Loucy (cell line): Measurements from ENCODE around the gene ZRANB1.

ENCODE experiments used
- H2AFZ ChIP-seq: fragments of 200-600 bp; sonication (generic); 2 replicates; pipeline ENCODE4 v1.6.0; 2016; ENCODE audit warnings: antibody characterized with exemption, mild to moderate bottlenecking, low read length, moderate library complexity
- H3F3A ChIP-seq: fragments of 200-600 bp; 2 replicates; pipeline ENCODE4 v1.6.0; 2016; ENCODE audit warnings: antibody characterized with exemption, low read depth, mild to moderate bottlenecking
- H3K27me3 ChIP-seq: fragments of 200-600 bp; sonication (generic); 2 replicates; pipeline ENCODE4 v1.6.1; 2014; ENCODE audit warnings: low read length, mild to moderate bottlenecking; ENCODE audit not compliant: insufficient read depth, poor library complexity, severe bottlenecking
- H3K36me3 ChIP-seq: fragments of 200-600 bp; sonication (generic); 2 replicates; pipeline ENCODE4 v1.6.1; 2016; ENCODE audit warnings: low read length; ENCODE audit not compliant: insufficient read depth
- H3K4me1 ChIP-seq: fragments of 200-600 bp; sonication (generic); 2 replicates; pipeline ENCODE4 v1.5.1; 2014; ENCODE audit warnings: low read length, mild to moderate bottlenecking; ENCODE audit not compliant: insufficient read depth, poor library complexity, severe bottlenecking
- H3K4me2 ChIP-seq: fragments of 200-600 bp; sonication (generic); 2 replicates; pipeline ENCODE4 v1.6.0; 2014; ENCODE audit warnings: antibody characterized with exemption, low read length, low read depth, mild to moderate bottlenecking; ENCODE audit not compliant: poor library complexity, severe bottlenecking
- H3K4me3 ChIP-seq: fragments of 200-600 bp; sonication (generic); 2 replicates; pipeline ENCODE4 v1.5.1; 2014; ENCODE audit warnings: low read length, mild to moderate bottlenecking, mixed read lengths; ENCODE audit not compliant: poor library complexity, severe bottlenecking
- H3K79me2 ChIP-seq: fragments of 200-600 bp; sonication (generic); 2 replicates; pipeline ENCODE4 v1.6.1; 2014; ENCODE audit warnings: low read length; ENCODE audit not compliant: insufficient read depth
- H3K9ac ChIP-seq: fragments of 200-600 bp; sonication (generic); 2 replicates; pipeline ENCODE4 v1.6.0; 2014; ENCODE audit warnings: mild to moderate bottlenecking, low read depth, low read length, moderate library complexity; ENCODE audit not compliant: poor library complexity, severe bottlenecking
- H3K9me2 ChIP-seq: fragments of 200-600 bp; sonication (generic); replicated peaks from 2 replicates; pipeline ENCODE4 v1.6.1; 2016; ENCODE audit warnings: low read depth, low read length, mixed read lengths
- H3K9me3 ChIP-seq: fragments of 200-600 bp; sonication (generic); 2 replicates; pipeline ENCODE4 v1.6.1; 2014; ENCODE audit warnings: mild to moderate bottlenecking, antibody characterized with exemption, low read length, low read depth; ENCODE audit not compliant: insufficient read depth
- H4K20me1 ChIP-seq: fragments of 200-600 bp; sonication (generic); 2 replicates; pipeline ENCODE4 v1.6.0; 2014; ENCODE audit warnings: antibody characterized with exemption, low read length, mild to moderate bottlenecking; ENCODE audit not compliant: insufficient read depth, poor library complexity, severe bottlenecking
- EZH2phosphoT487 ChIP-seq: fragments of 200-600 bp; IDR thresholded peaks from 2 replicates; pipeline ENCODE4 v1.6.1; 2018; ENCODE audit warnings: antibody characterized with exemption, mild to moderate bottlenecking, moderate library complexity, borderline replicate concordance
- TF ChIP-seq, protein P1 (sequence below): fragments of 200-600 bp; sonication (generic); conservative IDR thresholded peaks from 2 replicates; pipeline ENCODE4 v1.5.1; 2014; ENCODE audit warnings: mild to moderate bottlenecking, antibody characterized with exemption, low read length

Gene ZRANB1

GRCh38 chr10:125023862-125024496 lies 82.1 kb downstream of the ZRANB1 start:
- H3K4me2 ChIP-seq: no peak overlapping the region
- no peaks in the 10 kb centered on the region for H3K9me3 ChIP-seq
- H3K79me2 ChIP-seq: no peaks in the 10 kb centered on the region
- H3K4me3 ChIP-seq: no peak overlapping the region
- H3K9ac ChIP-seq: no peak overlapping the region
- TF ChIP-seq, protein P1, sequence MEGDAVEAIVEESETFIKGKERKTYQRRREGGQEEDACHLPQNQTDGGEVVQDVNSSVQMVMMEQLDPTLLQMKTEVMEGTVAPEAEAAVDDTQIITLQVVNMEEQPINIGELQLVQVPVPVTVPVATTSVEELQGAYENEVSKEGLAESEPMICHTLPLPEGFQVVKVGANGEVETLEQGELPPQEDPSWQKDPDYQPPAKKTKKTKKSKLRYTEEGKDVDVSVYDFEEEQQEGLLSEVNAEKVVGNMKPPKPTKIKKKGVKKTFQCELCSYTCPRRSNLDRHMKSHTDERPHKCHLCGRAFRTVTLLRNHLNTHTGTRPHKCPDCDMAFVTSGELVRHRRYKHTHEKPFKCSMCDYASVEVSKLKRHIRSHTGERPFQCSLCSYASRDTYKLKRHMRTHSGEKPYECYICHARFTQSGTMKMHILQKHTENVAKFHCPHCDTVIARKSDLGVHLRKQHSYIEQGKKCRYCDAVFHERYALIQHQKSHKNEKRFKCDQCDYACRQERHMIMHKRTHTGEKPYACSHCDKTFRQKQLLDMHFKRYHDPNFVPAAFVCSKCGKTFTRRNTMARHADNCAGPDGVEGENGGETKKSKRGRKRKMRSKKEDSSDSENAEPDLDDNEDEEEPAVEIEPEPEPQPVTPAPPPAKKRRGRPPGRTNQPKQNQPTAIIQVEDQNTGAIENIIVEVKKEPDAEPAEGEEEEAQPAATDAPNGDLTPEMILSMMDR: no peak
- no peaks in the 10 kb centered on the region for H4K20me1 ChIP-seq
- no peaks in the 10 kb centered on the region for H3K9me2 ChIP-seq
- no peaks in the 10 kb centered on the region for H3F3A ChIP-seq
- no peak overlapping the region for H2AFZ ChIP-seq
- no peaks in the 10 kb centered on the region for H3K36me3 ChIP-seq
- no peaks in the 10 kb centered on the region for H3K27me3 ChIP-seq
- no peaks in the 10 kb centered on the region for H3K4me1 ChIP-seq

DNA sequence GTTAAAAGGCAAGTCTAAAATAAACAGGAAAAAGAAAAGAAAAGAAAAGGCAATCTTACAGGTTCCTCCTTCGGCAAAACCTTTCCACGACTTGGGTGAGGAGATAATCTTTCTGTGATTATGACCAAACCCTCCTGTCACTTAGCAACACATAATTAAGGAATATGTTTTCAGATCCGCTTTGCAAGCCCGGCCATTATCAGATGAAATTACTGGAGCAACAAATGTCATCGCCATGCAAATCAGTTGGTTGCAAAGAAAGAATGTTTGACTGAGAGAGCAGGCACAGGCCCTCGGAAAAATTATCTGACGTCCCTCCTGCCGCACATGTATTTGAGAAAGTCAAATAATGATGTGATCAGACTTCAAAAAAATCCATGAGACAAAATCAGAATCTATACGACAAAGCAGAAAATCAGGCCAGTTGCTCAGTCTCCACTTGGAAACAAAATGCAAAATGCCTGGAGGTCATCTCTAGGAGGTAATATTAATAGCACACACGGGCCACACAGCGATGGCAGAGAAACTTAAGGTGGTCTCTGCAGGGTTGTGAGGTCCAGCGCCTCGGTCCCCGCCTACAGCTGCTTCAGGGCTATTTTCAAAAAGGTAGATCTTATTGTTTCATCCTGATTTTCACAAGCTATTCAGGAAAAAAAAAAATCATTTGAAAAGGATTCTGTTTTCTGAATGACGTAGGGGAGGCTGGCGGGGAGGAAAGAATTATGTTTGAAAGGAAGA lies 82.7 kb downstream of the ZRANB1 start:
- H3K4me2 ChIP-seq: no peak overlapping the region
- H3K36me3 ChIP-seq: no peaks in the 10 kb centered on the region
- no peak overlapping the region for H2AFZ ChIP-seq
- no peaks in the 10 kb centered on the region for H4K20me1 ChIP-seq
- no peak overlapping the region for H3K9ac ChIP-seq
- no peaks in the 10 kb centered on the region for H3K4me1 ChIP-seq
- H3F3A ChIP-seq: no peaks in the 10 kb centered on the region
- H3K4me3 ChIP-seq: no peak overlapping the region
- H3K27me3 ChIP-seq: no peaks in the 10 kb centered on the region
- H3K9me2 ChIP-seq: no peaks in the 10 kb centered on the region
- H3K9me3 ChIP-seq: no peaks in the 10 kb centered on the region
- no peaks in the 10 kb centered on the region for H3K79me2 ChIP-seq
- TF ChIP-seq, protein P1: no peak
- TF ChIP-seq EZH2phosphoT487: no peak

- no peaks in the 10 kb centered on the region for H3K27me3 ChIP-seq
- no peaks in the 10 kb centered on the region for H3F3A ChIP-seq
- H3K79me2 ChIP-seq: no peaks in the 10 kb centered on the region
- H3K9me3 ChIP-seq: no peaks in the 10 kb centered on the region
- no peak overlapping the region for H3K4me3 ChIP-seq
- no peaks in the 10 kb centered on the region for H3K36me3 ChIP-seq
- H3K9me2 ChIP-seq: no peaks in the 10 kb centered on the region
- no peak for TF ChIP-seq EZH2phosphoT487
- TF ChIP-seq, protein P1: no peak
- H3K4me2 ChIP-seq: no peak overlapping the region
- no peak overlapping the region for H2AFZ ChIP-seq
- H3K4me1 ChIP-seq: no peaks in the 10 kb centered on the region
- no peak overlapping the region for H3K9ac ChIP-seq
- no peaks in the 10 kb centered on the region for H4K20me1 ChIP-seq
Measured at GRCh38 chr10:125025341-125025740, 83.4 kb downstream of the ZRANB1 start.
